ENCODE measurements around the gene HERPUD1. TPM values are rescaled to one million over a fixed set of nuclear protein-coding genes. Genes with fewer than 3 reads are reported as not detected.

HERPUD1 gene
- total RNA-seq, 1 experiment from 2014 or later = 99.4 TPM

DNA sequence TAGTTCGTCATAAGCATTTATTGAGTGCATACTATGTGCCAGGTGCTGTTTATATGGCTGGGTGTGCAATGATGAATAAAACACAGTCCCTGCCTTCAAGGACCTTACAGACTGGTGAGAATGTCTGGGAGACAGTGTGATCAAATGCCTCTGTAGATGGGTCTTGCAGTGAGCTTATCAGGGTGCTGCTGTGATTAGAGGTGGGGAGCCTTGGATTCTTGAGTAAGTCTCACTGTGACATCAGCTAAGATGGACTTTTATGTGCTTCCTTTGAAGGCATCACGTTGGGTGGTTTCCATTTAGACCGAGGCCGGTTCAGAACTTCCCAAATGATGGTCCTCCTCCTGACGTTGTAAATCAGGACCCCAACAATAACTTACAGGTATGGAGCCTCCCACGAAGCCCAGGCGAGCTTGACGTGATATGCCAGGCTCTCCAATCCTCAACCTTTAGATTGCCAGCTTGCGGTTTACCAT, 10.0 kb downstream of the HERPUD1 start:
- H3K27me3 ChIP-seq (replicated peaks; ENCODE audit: insufficient read depth, low read depth, low read length, poor library complexity) = no peaks in the 10 kb centered on the region
- no peak overlapping the region for H3K4me3 ChIP-seq (ENCODE audit: low read depth, low read length, poor library complexity, severe bottlenecking)
- DNase-seq (ENCODE audit: low spot score) = no peak
- H3K27ac ChIP-seq (ENCODE audit: low read depth, low read length, poor library complexity, severe bottlenecking) = no peak overlapping the region
- ChIA-PET CTCF (no interaction called here), POLR2A (ENCODE audit: low non-redundant PET) (no interaction called here)
- no peaks in the 10 kb centered on the region for H3K9me3 ChIP-seq (ENCODE audit: low read depth, low read length, poor library complexity, severe bottlenecking)
- H3K4me1 ChIP-seq (ENCODE audit: insufficient read depth, low read length, poor library complexity, severe bottlenecking) = peaks cover 13% of the 10 kb centered on the region
- H3K36me3 ChIP-seq (ENCODE audit: insufficient read depth, low read length, poor library complexity, severe bottlenecking) = peaks cover 92% of the 10 kb centered on the region
- TF ChIP-seq EZH2 (IDR thresholded peaks at IDR 0.05; ENCODE audit: borderline replicate concordance, low read depth, low read length, poor library complexity, severe bottlenecking) = no peak
- TF ChIP-seq, protein P1, sequence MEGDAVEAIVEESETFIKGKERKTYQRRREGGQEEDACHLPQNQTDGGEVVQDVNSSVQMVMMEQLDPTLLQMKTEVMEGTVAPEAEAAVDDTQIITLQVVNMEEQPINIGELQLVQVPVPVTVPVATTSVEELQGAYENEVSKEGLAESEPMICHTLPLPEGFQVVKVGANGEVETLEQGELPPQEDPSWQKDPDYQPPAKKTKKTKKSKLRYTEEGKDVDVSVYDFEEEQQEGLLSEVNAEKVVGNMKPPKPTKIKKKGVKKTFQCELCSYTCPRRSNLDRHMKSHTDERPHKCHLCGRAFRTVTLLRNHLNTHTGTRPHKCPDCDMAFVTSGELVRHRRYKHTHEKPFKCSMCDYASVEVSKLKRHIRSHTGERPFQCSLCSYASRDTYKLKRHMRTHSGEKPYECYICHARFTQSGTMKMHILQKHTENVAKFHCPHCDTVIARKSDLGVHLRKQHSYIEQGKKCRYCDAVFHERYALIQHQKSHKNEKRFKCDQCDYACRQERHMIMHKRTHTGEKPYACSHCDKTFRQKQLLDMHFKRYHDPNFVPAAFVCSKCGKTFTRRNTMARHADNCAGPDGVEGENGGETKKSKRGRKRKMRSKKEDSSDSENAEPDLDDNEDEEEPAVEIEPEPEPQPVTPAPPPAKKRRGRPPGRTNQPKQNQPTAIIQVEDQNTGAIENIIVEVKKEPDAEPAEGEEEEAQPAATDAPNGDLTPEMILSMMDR (conservative IDR thresholded peaks at IDR 0.05; ENCODE audit: low read depth, low read length) = no peak
- intact Hi-C loops (cut with micrococcal nuclease; ENCODE audit: unreplicated experiment) = no loop called here
- no TSS peak for BruUV-seq (replicated peaks)

DNA sequence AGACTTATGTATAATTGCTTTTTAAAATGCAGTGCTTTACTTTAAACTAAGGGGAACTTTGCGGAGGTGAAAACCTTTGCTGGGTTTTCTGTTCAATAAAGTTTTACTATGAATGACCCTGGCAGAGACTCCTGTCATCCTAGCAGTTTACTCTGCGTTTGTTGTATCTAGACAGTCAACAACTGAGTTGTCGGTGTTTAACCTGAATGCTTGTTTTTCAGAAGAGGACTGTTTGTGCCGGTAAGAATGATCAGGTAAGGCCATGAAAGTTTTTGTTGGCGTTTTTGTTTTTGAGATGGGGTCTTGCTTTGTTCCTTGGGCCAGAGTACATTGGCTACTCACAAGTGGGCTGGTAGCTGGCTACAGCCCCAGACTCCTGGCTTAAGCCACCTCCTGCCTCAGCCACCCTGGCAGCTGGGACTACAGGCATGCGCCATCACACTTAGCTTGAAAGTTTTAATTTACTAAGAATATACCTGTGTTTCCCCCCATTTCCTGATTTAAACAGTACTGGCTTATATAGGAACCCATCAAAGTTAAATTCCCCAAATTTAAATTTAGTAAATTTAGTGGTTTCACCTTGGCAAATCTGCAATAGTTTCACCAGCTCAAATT, 11.9 kb downstream of the HERPUD1 start:
- peaks cover 72% of the 10 kb centered on the region for H3K36me3 ChIP-seq (ENCODE audit: insufficient read depth, low read length, poor library complexity, severe bottlenecking)
- no peak overlapping the region for H3K27ac ChIP-seq (ENCODE audit: low read depth, low read length, poor library complexity, severe bottlenecking)
- no peaks in the 10 kb centered on the region for H3K4me1 ChIP-seq (ENCODE audit: insufficient read depth, low read length, poor library complexity, severe bottlenecking)
- H3K4me3 ChIP-seq (ENCODE audit: low read depth, low read length, poor library complexity, severe bottlenecking) = no peak overlapping the region
- POLR2A ChIA-PET (ENCODE audit: low non-redundant PET) = interaction anchor here (0.6 kb wide), 1 partner anchor 88 kb away, joined by 5 read pairs; no protein-coding TSS in a partner anchor
- BruUV-seq (replicated peaks) = no TSS peak
- intact Hi-C loops (cut with micrococcal nuclease; ENCODE audit: unreplicated experiment) = no loop called here
- H3K27me3 ChIP-seq (replicated peaks; ENCODE audit: insufficient read depth, low read depth, low read length, poor library complexity) = no peaks in the 10 kb centered on the region
- no peak for DNase-seq (ENCODE audit: low spot score)
- CTCF ChIA-PET = no interaction called here
- H3K9me3 ChIP-seq (ENCODE audit: low read depth, low read length, poor library complexity, severe bottlenecking) = no peaks in the 10 kb centered on the region
- TF ChIP-seq EZH2 (IDR thresholded peaks at IDR 0.05; ENCODE audit: borderline replicate concordance, low read depth, low read length, poor library complexity, severe bottlenecking) = no peak
- TF ChIP-seq, protein P1 (conservative IDR thresholded peaks at IDR 0.05; ENCODE audit: low read depth, low read length) = no peak

DNA sequence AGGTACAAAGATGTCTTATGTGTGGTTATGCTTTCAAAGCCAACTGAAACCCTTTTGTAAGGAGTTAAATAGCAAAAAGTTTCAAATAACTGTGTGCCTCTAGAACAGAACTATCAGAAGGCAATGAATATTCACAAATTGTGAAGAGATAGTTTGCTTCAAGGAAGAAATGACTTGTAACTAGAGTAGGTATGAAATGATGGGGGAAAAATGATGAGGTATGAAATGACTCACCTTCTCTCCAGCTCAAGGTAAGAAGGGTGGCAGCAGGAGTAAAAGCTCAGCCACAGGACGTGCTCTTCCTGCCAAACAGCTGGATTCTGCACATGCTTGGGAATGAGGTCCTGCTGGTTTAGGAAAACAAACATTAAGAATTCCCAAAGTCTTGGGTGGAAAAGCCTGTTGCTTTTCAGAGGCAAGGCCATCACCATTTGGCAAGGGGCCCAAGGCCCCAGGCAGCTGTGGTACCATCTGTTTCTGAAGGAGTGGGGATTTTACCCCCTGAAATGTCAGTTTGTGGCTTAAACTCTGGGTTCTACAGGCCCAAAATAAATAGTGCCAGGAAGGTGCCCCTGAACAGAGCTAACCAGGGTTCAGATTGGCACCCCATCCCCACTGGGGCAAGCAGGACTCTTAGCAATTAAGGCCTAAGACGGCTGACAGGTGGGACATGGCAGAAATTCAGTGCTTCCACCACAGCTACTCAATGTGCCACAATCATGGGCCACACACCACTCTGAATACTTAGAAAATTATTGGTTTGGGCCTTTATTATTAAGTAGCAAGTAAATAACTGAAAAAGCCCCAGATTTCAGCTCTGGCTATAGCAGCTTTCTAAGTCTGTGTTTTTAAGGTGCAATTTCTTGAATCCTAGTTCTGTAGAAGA, 13.3 kb downstream of the HERPUD1 start:
- intact Hi-C loops (cut with micrococcal nuclease; ENCODE audit: unreplicated experiment) = no loop called here
- TF ChIP-seq, protein P1 (conservative IDR thresholded peaks at IDR 0.05; ENCODE audit: low read depth, low read length) = no peak
- TF ChIP-seq EZH2 (IDR thresholded peaks at IDR 0.05; ENCODE audit: borderline replicate concordance, low read depth, low read length, poor library complexity, severe bottlenecking) = no peak
- no peak for DNase-seq (ENCODE audit: low spot score)
- no TSS peak for BruUV-seq (replicated peaks)
- ChIA-PET POLR2A (ENCODE audit: low non-redundant PET) (interaction anchor here (0.7 kb wide), 1 partner anchor 17 kb away, joined by 4 read pairs; no protein-coding TSS in a partner anchor), CTCF (no interaction called here)
- Histone ChIP-seq H3K4me3 (ENCODE audit: low read depth, low read length, poor library complexity, severe bottlenecking) (no peak overlapping the region), H3K27ac (ENCODE audit: low read depth, low read length, poor library complexity, severe bottlenecking) (no peak overlapping the region), H3K36me3 (ENCODE audit: insufficient read depth, low read length, poor library complexity, severe bottlenecking) (peaks cover 58% of the 10 kb centered on the region), H3K9me3 (ENCODE audit: low read depth, low read length, poor library complexity, severe bottlenecking) (no peaks in the 10 kb centered on the region), H3K4me1 (ENCODE audit: insufficient read depth, low read length, poor library complexity, severe bottlenecking) (no peaks in the 10 kb centered on the region), H3K27me3 (replicated peaks; ENCODE audit: insufficient read depth, low read depth, low read length, poor library complexity) (no peaks in the 10 kb centered on the region)
